Measurements from ENCODE around the gene DDX23. TPM values are rescaled to one million over a fixed set of nuclear protein-coding genes. Genes with fewer than 3 reads are reported as not detected.
A peak's percentile ranks its signal among the peaks of the same experiment; 100 is the strongest.

DDX23 gene
- total and polyA plus RNA-seq, 2 of the 4 experiments (the other 2 are of a cell fraction): 61.8 to 81.9 TPM

GRCh38 chr12:48788854-48789775 is 62.8 kb downstream of the DDX23 start, which contains the start of gene ADCY6:
Gene ADCY6 (minus strand): TSS chr12:48789089. CDS start chr12:48783434, 5,655 bp downstream.
- Histone ChIP-seq H3K4me3 (ENCODE audit: insufficient read depth, low read depth, low read length) (peak within 1 kb of the TSS; percentile 86), H3K9me3 (ENCODE audit: control insufficient read depth, insufficient read depth, low read length) (no peaks in the 10 kb centered on the region), H3K9me1 (ENCODE audit: insufficient read depth, low read length) (peaks cover 23% of the 10 kb centered on the region), H3K56ac (ENCODE audit: extremely low read depth, insufficient read depth, low read length) (peak within 1 kb of the TSS; percentile 39; the same call in 1 of the 2 replicates), H4K91ac (ENCODE audit: insufficient read depth, low read depth, low read length) (peak within 1 kb of the TSS; percentile 77), H3K27me3 (ENCODE audit: control insufficient read depth, insufficient read depth, low read length) (no peaks in the 10 kb centered on the region), H2AK9ac (replicated peaks; ENCODE audit: low read depth, low read length, poor library complexity) (peak within 1 kb of the TSS; percentile 98), H3K9ac (ENCODE audit: low read depth, low read length) (peak within 1 kb of the TSS; percentile 82), H3K4ac (ENCODE audit: low read depth, low read length) (peak within 1 kb of the TSS; percentile 87), H4K20me1 (ENCODE audit: insufficient read depth, low read length) (peaks cover 23% of the 10 kb centered on the region), H3K4me1 (ENCODE audit: control insufficient read depth, insufficient read depth, low read length) (peaks cover 11% of the 10 kb centered on the region), H3K27ac (ENCODE audit: insufficient read depth, low read length) (peak within 1 kb of the TSS; percentile 85), H2BK5ac (ENCODE audit: low read depth, low read length, poor library complexity, severe bottlenecking) (peak within 1 kb of the TSS; percentile 84), H3K23ac (ENCODE audit: low read depth, low read length) (peak within 1 kb of the TSS; percentile 80; the same call in 1 of the 2 replicates), H3K79me1 (ENCODE audit: low read depth in 1 of 2, low read length in 2 of 2) (peaks cover 25 to 38% of the 10 kb centered on the region in 2 experiments), H2BK20ac (ENCODE audit: low read depth, low read length) (no peak within 1 kb of the TSS), H3K14ac (replicated peaks; ENCODE audit: low read depth, low read length) (peak within 1 kb of the TSS; percentile 81), H2BK120ac (ENCODE audit: low read depth, low read length) (peak within 1 kb of the TSS; percentile 76), H2AFZ (replicated peaks; ENCODE audit: low read length, poor library complexity) (peak within 1 kb of the TSS; percentile 100), H4K8ac (ENCODE audit: low read depth in 2 of 2, low read length in 2 of 2) (peak within 1 kb of the TSS; percentile 98 to 99), H4K5ac (ENCODE audit: low read depth, low read length) (peak within 1 kb of the TSS; percentile 90), H3K4me2 (ENCODE audit: low read depth, low read length) (peak within 1 kb of the TSS; percentile 92), H3K18ac (ENCODE audit: low read depth, low read length) (peak within 1 kb of the TSS; percentile 79; the same call in 1 of the 2 replicates), H2BK15ac (ENCODE audit: low read depth, low read length) (peak within 1 kb of the TSS; percentile 95; the same call in 1 of the 3 replicates), H3K36me3 (ENCODE audit: control insufficient read depth, insufficient read depth, low read length) (no peaks in the 10 kb centered on the region), H2AK5ac (ENCODE audit: low read depth, low read length) (peak within 1 kb of the TSS; percentile 63)
- DNase-seq (peak; percentile 70), ATAC-seq (ENCODE audit: low read depth) (peak; percentile 90)
- intact Hi-C loops (cut with micrococcal nuclease): loop anchor here (2.0 kb wide), 1 partner anchor 22 kb away; no protein-coding TSS in a partner anchor
- POLR2A ChIA-PET (ENCODE audit: unreplicated experiment): interaction anchor here (0.6 kb wide), 1 partner anchor 1257 kb away, joined by 5 read pairs; no protein-coding TSS in a partner anchor
- BruUV-seq (replicated peaks): no TSS peak
- 0% methylated on average over 48 of the region's 86 CpGs; no CpG with 5 or more reads in 1 of the 2 experiments for WGBS, 2 experiments (ENCODE audit: extremely low coverage in 2 of 2, insufficient read length in 1 of 2)
- TF ChIP-seq CTCF (conservative IDR thresholded peaks at IDR 0.05; ENCODE audit: low read depth, low read length) (no peak), ELK1 (IDR thresholded peaks at IDR 0.05; ENCODE audit: borderline replicate concordance, low read depth, low read length) (no peak), MAFK (IDR thresholded peaks at IDR 0.05; ENCODE audit: low read depth, low read length) (no peak), POLR2A (IDR thresholded peaks at IDR 0.05; ENCODE audit: low read depth, low read length) (no peak), FOS (IDR thresholded peaks at IDR 0.05; ENCODE audit: low read depth, low read length) (no peak), MAZ (IDR thresholded peaks at IDR 0.05; ENCODE audit: borderline replicate concordance, low read depth, low read length) (peak; percentile 80; the same call in 1 of the 2 replicates)
- CTCF ChIA-PET: interaction anchor here (0.5 to 1.2 kb wide), 3 partner anchors 26 to 38 kb away, joined by 3 to 4 read pairs (median 4); no protein-coding TSS in a partner anchor
- dilution Hi-C loops (cut with HindIII; ENCODE audit: low sequenced_read_pairs, unreplicated experiment): no loop called here
- in situ Hi-C loops (cut with MboI; ENCODE audit: low sequenced_read_pairs): loop anchor here (25.0 kb wide), 1 partner anchor 252 kb away; the partner anchor contains the start of gene OR8S1
